ENCODE results near the gene PELI2.
"Not testable (repeated sequence)": the region's sequence is repeated elsewhere in the genome, so short reads cannot be mapped to it uniquely, and the experiment has no call there.

The PELI2 gene

GRCh38 chr14:56166579-56166978, 48.4 kb downstream of the PELI2 start:
- peak; percentile 93 for TF ChIP-seq ZNF791 (tag by site-specific recombination; IDR thresholded peaks at IDR 0.05)

DNA sequence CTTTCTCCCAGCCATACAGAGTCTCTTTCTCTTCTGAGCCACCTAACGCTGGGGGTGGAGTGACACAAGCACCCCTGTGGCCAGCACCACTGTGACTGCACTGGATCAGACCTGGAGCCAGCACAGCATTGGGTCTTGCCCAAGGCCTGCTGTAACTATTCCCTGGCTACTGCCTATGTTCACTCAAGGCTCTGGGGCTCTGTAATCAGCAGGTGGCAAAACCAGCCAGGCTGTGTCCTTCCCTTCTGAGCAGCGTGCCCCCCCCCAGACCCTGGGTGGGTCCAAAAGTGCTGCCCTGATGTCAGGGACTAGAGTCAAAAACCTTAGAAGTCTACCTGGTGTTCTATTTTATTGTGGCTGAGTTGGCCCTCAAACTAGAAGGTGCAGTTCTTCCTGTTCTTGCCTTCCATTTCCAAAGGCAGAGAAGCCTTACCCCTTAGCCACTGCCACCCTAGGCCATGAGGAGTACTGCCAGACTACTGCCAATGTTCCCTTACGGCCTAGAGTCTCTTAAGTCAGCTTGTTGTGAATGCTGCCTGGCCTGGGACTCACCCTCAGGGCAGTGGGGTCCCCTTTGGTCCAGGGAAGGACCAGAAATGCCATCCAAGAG, 49.9 kb downstream of the PELI2 start:
- H3K36me3 ChIP-seq (ENCODE audit: control insufficient read depth in 2 of 2, insufficient read depth in 1 of 2, low read length in 2 of 2), result no peaks in the 10 kb centered on the region
- ChIA-PET CTCF (no interaction called here), POLR2A (no interaction called here)
- no peak overlapping the region for H3K27ac ChIP-seq (ENCODE audit: extremely low read depth, low read depth, low read length)
- no peak overlapping the region for H3K4me3 ChIP-seq (ENCODE audit: low read depth, low read length)
- peaks cover 9% of the 10 kb centered on the region for H3K4me1 ChIP-seq (ENCODE audit: control insufficient read depth, insufficient read depth, low read length)
- no peak for TF ChIP-seq BCL11A (tag by site-specific recombination; IDR thresholded peaks at IDR 0.05; ENCODE audit: low read depth)
- no peak for TF ChIP-seq OSR2 (tag by site-specific recombination; IDR thresholded peaks at IDR 0.05)
- TF ChIP-seq TCF7L2 (IDR thresholded peaks at IDR 0.05; ENCODE audit: borderline replicate concordance, low read depth, low read length), result no peak
- TF ChIP-seq ZNF623 (tag by site-specific recombination; IDR thresholded peaks at IDR 0.05), result no peak
- TF ChIP-seq ZIC2 (tag by site-specific recombination; IDR thresholded peaks at IDR 0.05), result 0 out of 2 replicates have a peak, but pooled peaks have one; percentile 20
- TF ChIP-seq, protein P1, sequence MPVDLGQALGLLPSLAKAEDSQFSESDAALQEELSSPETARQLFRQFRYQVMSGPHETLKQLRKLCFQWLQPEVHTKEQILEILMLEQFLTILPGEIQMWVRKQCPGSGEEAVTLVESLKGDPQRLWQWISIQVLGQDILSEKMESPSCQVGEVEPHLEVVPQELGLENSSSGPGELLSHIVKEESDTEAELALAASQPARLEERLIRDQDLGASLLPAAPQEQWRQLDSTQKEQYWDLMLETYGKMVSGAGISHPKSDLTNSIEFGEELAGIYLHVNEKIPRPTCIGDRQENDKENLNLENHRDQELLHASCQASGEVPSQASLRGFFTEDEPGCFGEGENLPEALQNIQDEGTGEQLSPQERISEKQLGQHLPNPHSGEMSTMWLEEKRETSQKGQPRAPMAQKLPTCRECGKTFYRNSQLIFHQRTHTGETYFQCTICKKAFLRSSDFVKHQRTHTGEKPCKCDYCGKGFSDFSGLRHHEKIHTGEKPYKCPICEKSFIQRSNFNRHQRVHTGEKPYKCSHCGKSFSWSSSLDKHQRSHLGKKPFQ (tag by site-specific recombination; IDR thresholded peaks at IDR 0.05), result no peak
- 0 out of 2 replicates have a peak, but pooled peaks cover 2% of the 10 kb centered on the region for H3K9me3 ChIP-seq (ENCODE audit: control insufficient read depth, insufficient read depth, low read depth, low read length)

More at GRCh38 chr14:56166579-56166978, 48.4 kb downstream of the PELI2 start:
- H3K27ac ChIP-seq (ENCODE audit: extremely low read depth, low read depth, low read length); H3K9me3 ChIP-seq (ENCODE audit: control insufficient read depth, insufficient read depth, low read depth, low read length); POLR2A ChIA-PET; H3K36me3 ChIP-seq (ENCODE audit: control insufficient read depth in 2 of 2, insufficient read depth in 1 of 2, low read length in 2 of 2); H3K4me3 ChIP-seq (ENCODE audit: low read depth, low read length); CTCF ChIA-PET; H3K4me1 ChIP-seq (ENCODE audit: control insufficient read depth, insufficient read depth, low read length): not testable (repeated sequence)

DNA sequence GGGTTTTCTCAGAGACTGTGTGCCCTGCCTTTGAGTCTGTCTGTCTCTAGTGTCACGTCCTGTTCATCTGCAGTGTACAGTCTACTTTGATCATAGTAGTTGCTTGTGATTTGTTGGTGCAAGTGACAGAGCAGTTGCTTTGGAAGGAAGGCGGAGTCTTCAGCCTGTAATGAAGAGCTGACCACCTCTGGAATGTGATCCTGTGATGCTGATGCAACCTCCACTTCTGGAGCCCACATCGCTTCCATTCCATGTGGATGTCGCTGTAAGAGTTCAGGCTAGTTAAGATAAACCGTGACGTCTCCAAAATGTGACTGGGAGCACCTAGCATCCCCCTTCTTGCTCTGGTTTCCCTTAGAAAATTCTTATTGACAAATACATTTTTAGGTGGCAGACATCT, 51.8 kb downstream of the PELI2 start:
- Histone ChIP-seq H3K27ac (ENCODE audit: extremely low read depth, low read depth, low read length) (no peak overlapping the region), H3K9me3 (ENCODE audit: control insufficient read depth, insufficient read depth, low read depth, low read length) (0 out of 2 replicates have a peak, but pooled peaks cover 2% of the 10 kb centered on the region), H3K4me1 (ENCODE audit: control insufficient read depth, insufficient read depth, low read length) (peaks cover 12% of the 10 kb centered on the region), H3K36me3 (ENCODE audit: control insufficient read depth in 2 of 2, insufficient read depth in 1 of 2, low read length in 2 of 2) (no peaks in the 10 kb centered on the region), H3K4me3 (ENCODE audit: low read depth, low read length) (no peak overlapping the region)
- ChIA-PET CTCF (interaction anchor here (0.5 to 0.7 kb wide), 2 partner anchors 18 to 37 kb away, joined by 3 to 4 read pairs; no protein-coding TSS in a partner anchor), POLR2A (no interaction called here)
- TF ChIP-seq ZNF777 (tag by site-specific recombination; IDR thresholded peaks at IDR 0.05; ENCODE audit: borderline replicate concordance), result no peak
- TF ChIP-seq ZBTB44 (tag by site-specific recombination; IDR thresholded peaks at IDR 0.05), result no peak
- TF ChIP-seq HOXD13 (CRISPR knock-in tag; IDR thresholded peaks at IDR 0.05; ENCODE audit: borderline replicate concordance), result no peak
- no peak for TF ChIP-seq ZNF426 (tag by site-specific recombination; IDR thresholded peaks at IDR 0.05)
- TF ChIP-seq ZNF521 (tag by site-specific recombination; IDR thresholded peaks at IDR 0.05), result no peak
- TF ChIP-seq ZNF146 (tag by site-specific recombination; IDR thresholded peaks at IDR 0.05), result no peak
- TF ChIP-seq ZNF292 (tag by site-specific recombination; IDR thresholded peaks at IDR 0.05; ENCODE audit: borderline replicate concordance, low read depth), result no peak
- TF ChIP-seq ZNF621 (tag by site-specific recombination; IDR thresholded peaks at IDR 0.05), result no peak
- TF ChIP-seq, protein P2, sequence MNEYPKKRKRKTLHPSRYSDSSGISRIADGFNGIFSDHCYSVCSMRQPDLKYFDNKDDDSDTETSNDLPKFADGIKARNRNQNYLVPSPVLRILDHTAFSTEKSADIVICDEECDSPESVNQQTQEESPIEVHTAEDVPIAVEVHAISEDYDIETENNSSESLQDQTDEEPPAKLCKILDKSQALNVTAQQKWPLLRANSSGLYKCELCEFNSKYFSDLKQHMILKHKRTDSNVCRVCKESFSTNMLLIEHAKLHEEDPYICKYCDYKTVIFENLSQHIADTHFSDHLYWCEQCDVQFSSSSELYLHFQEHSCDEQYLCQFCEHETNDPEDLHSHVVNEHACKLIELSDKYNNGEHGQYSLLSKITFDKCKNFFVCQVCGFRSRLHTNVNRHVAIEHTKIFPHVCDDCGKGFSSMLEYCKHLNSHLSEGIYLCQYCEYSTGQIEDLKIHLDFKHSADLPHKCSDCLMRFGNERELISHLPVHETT (tag by site-specific recombination; IDR thresholded peaks at IDR 0.05), result no peak
- TF ChIP-seq ZNF561 (tag by site-specific recombination; IDR thresholded peaks at IDR 0.05; ENCODE audit: borderline replicate concordance), result no peak
- no peak for TF ChIP-seq KLF8 (tag by site-specific recombination; IDR thresholded peaks at IDR 0.05)
- no peak for TF ChIP-seq ZBTB1 (tag by site-specific recombination; IDR thresholded peaks at IDR 0.05)
- no peak for TF ChIP-seq PRDM6 (tag by site-specific recombination; IDR thresholded peaks at IDR 0.05)
- TF ChIP-seq HOXA7 (CRISPR knock-in tag; IDR thresholded peaks at IDR 0.05; ENCODE audit: borderline replicate concordance), result no peak
- TF ChIP-seq SCRT1 (tag by site-specific recombination; IDR thresholded peaks at IDR 0.05; ENCODE audit: borderline replicate concordance), result no peak
